HG03439 (cell line): ENCODE measurements around the gene ZMIZ1.

Experiments
- ATAC-seq: cut with Tn5 transposase; IDR thresholded peaks from one replicate; pipeline ENCODE4 v1.9.1; 2021; ENCODE audit warnings: mild to moderate bottlenecking, moderate library complexity; ENCODE audit not compliant: unreplicated experiment

Gene ZMIZ1, protein sequence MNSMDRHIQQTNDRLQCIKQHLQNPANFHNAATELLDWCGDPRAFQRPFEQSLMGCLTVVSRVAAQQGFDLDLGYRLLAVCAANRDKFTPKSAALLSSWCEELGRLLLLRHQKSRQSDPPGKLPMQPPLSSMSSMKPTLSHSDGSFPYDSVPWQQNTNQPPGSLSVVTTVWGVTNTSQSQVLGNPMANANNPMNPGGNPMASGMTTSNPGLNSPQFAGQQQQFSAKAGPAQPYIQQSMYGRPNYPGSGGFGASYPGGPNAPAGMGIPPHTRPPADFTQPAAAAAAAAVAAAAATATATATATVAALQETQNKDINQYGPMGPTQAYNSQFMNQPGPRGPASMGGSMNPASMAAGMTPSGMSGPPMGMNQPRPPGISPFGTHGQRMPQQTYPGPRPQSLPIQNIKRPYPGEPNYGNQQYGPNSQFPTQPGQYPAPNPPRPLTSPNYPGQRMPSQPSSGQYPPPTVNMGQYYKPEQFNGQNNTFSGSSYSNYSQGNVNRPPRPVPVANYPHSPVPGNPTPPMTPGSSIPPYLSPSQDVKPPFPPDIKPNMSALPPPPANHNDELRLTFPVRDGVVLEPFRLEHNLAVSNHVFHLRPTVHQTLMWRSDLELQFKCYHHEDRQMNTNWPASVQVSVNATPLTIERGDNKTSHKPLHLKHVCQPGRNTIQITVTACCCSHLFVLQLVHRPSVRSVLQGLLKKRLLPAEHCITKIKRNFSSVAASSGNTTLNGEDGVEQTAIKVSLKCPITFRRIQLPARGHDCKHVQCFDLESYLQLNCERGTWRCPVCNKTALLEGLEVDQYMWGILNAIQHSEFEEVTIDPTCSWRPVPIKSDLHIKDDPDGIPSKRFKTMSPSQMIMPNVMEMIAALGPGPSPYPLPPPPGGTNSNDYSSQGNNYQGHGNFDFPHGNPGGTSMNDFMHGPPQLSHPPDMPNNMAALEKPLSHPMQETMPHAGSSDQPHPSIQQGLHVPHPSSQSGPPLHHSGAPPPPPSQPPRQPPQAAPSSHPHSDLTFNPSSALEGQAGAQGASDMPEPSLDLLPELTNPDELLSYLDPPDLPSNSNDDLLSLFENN

DNA sequence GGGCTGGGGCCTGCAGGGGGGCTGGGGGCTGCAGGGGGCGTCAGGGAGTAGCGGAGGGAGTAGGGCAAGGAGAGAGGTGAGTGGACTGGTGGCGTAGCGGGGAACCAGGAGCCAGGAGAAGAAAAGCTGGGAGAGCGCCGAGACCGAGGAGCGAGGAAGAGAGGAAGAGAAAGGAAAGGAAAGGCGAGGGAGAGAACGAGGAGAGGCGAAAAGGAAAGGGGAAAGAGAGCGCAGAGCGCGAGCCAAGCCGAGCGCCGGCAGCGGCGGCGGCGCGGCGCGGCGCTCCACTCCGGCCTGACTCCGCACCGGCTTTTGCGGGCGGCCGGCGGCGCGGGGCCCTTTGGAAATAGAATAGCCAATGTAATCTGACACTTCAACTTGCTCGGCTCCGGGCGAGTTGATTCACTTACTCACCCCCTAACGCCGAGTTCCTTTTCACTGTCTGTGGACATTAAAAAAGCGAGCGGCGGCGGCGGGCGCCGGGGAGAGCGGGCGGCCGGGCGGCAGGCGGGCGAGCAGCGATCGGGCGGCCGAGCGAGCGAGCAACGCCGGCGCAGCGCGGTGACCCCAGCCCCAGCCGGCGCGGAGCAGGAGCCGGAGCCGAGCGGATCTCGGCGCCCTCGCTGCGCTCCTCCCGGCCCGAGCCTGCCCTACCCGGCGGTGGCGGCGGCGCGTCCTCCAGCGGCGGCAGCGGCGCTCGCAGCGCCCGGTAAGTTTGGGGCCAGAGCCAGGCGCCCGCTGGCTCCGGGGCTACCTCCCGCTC lies at the start of gene ZMIZ1:
TSS of gene ZMIZ1 (plus strand) at position 405 of the 763 bp plus-strand sequence. CDS start 132,667 bp downstream, outside the sequence.
- ATAC-seq: peak; percentile 61

- ATAC-seq: no peak
Observed at GRCh38 chr10:79019441-79020014, 49.2 kb upstream of the ZMIZ1 start.

DNA sequence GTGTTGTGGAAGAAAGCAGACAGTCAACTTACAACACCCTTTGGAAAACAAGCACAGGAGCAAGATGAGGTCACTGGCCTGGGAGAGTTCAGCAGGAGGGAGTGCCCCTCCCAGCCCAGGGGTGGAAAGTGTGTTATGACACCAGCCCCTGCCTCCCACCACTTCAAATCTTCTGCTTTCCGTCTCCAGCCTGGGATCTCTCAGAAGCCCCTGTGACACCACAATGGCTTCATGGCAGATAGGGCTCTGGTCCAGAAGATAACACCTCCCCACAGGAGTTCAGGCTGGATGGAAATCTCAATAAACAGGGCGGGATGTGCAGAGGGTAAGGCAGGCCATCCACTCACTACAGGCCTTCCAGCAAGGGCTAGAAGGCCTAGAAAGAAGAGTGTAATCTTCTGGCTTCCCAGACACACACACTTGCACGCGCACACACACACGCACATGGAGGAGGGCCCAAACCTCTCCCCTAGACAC lies 48.7 kb upstream of the ZMIZ1 start:
- ATAC-seq: no peak

- no peak for ATAC-seq
Observed at GRCh38 chr10:79020605-79021004, 48.2 kb upstream of the ZMIZ1 start.

DNA sequence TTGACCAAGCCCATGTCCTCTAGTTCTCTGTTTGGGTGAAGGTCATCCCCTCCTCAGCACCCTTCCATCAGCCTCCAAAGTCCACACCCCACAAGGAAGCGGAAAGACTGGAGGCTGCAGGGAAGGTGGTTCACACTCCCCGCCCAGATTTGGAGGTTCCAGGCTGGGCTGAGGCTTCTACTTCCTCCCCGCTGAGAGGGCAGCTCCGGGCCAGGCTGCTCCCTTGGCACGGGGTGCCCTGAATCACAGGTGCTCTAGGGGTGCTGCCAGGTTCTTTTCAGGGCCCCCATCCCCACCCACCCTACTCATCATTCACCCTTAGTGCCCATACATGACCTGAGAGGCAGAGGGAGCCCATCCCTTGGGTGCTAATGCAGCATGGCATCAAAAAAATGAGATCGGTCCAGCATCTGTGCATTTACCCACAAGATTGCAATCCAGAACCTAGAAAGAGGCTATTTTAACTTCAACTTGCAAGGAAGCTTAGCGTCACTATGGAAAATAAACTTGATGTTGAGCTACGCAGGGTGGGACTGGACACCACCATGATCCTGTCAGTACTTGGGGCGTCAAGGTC lies 47.3 kb upstream of the ZMIZ1 start:
- ATAC-seq: no peak

- no peak for ATAC-seq
Observed at GRCh38 chr10:79021948-79022499, 46.7 kb upstream of the ZMIZ1 start.

GRCh38 chr10:79022565-79023230 lies 46.1 kb upstream of the ZMIZ1 start:
- ATAC-seq: peak; percentile 15

DNA sequence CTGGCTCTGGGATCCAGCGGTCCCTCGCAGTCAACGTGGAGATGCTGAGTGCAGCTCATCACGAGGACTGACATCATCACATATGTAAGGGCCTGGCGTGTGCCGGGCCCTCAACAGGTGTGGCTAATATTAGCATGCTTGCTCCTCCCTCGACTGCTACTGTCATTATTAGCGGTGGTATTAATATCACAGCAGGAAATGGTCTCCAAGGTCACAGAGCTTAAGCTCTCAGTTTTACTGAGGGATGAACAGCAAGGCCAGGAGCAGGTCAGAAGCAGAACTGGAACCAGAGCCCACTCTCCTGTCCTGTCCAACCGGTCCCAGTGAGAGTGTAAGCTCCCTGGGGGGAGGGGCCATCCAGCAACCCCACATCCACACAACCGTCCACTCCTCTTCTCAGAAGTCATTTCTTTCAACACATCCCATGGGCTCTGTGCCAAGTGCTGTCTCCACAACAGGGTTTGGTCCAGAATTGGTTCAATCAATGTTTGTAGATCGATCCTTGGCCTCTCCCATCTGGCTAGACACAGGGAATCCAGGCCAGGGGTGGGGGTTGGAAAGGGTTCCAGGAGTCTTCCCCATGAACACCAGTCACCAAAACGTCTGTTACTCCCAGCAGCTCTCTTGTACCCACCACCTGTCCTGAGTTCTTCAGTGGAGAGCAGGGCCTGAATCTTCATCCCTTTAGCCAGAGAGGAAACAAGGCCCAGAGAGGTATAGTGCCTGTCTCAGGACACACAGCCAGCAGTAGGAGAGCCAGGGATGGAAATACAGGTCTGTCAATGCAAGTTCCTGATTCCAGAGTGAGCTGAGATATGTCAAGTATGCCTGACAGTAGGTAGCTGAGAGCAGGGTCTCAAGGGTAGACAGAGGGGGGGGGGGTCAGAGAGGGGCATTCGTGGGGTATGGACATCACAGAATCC lies 45.3 kb upstream of the ZMIZ1 start:
- ATAC-seq: peak; percentile 71

- no peak for ATAC-seq
Observed at GRCh38 chr10:79024296-79024695, 44.5 kb upstream of the ZMIZ1 start.

DNA sequence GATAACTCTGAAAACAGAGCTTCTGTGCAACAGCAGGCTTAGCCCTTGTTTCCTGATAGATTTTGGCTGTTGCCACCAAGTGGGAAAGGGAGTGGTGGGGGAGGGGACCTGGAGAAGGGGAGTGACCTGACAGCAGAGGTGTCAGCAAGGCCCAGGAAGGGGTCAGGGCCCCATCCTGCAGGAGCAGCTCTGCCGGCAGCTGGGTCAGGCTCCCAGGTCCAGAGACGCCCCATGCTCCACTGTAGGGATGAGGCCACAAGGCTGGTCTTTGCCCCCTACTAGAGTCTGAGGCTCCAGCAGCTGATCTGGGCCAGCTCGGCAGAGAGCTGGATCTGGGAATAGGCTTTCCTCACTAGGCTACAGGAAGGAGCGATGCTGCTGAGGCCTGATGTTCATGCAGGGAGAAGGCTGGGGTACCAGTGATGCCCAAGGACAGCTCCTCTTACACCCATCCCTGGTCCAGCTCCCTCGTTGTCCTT lies 44.0 kb upstream of the ZMIZ1 start:
- ATAC-seq: no peak

DNA sequence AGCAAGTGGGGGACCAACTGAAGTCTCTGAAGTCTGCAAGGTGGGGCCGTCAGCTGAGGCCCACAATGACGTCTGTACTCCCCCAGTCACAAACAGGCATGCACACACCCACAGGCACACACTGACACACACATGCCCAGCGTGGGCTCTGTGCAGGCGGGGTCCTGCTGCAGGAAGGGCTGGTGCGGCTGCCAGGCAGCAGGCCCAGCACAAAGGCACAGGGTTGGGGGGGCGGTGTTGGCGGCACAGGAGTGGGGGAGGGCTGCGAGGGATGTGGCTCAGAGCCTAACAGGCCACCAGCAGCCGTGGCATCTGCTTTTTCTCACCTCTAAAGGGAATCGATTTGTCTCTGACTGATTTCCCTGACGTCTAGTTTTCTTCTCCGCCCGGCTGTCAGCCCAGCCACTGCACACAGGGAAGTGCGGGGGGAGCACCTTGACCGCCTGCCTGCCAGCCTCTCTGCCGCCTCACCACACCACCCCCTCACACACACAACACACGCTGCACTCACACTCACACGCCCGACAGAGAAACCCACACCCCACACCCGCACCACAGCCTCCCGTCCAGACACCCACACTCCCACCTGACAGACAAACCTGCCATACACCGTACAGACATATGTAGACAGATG lies 43.5 kb upstream of the ZMIZ1 start:
- no peak for ATAC-seq

DNA sequence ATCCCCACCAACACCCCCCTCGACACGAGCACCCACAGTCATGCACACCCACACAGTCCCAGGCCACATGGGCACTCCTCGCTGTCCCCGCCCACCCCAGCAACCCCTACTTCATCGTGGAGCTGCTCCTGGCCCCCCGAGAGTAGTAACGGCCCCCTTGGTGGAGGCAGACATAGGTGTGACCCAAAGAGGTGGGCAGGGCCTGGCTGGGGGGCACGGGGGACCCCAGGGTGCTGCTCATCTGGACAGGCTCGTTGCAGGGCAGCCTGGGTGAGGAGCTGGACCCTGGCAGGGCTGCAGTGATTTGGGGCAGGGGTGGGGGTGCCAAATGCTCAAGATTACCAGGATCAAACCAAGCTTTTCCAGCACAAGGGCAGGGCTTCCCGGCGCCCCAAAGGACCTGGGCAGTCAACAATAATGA lies 42.4 kb upstream of the ZMIZ1 start:
- ATAC-seq: no peak

- no peak for ATAC-seq
Observed at GRCh38 chr10:79026806-79027146, 42.0 kb upstream of the ZMIZ1 start.

DNA sequence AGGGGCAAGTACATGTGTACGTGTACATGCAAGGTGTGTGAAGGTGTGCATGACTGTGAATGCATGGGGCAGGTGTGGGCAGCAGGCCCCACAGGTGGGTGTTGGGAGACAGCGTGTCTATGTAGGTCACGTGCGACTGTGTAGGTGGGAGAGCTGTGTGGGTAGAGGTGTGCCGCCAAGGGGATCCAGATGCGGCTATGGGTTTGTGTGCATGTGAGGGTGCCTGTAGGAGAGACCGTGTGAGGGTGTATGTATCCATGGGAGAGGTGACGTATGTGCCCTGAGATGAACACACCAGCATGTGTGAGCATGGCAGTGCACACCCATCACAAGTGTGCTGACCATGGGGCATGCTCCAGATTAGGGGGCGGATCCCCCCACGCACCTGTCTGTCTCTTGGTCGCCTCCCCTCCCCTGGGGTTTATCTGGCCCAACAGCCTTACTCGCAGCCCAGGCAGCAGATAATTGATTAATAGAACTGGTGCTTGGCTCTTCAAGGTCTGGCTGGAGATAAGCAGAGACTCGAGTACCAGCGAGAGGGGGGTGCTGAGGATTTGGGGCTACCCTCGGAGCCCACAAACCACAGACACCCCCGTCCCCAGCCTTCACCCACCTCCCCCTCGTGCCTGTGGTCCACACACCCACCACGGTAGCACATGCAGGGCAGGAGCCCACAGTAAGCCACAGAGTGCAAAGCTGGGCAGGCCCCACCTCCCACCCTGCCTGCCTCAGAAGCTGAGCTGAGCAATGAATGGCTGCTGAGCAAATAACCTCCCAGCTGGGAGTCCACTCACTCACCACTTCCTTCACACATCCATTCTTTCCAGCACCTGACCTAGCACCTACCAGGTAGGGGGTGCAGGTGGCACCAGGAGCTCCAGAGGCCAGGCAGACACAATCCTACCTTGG lies 41.4 kb upstream of the ZMIZ1 start:
- no peak for ATAC-seq

DNA sequence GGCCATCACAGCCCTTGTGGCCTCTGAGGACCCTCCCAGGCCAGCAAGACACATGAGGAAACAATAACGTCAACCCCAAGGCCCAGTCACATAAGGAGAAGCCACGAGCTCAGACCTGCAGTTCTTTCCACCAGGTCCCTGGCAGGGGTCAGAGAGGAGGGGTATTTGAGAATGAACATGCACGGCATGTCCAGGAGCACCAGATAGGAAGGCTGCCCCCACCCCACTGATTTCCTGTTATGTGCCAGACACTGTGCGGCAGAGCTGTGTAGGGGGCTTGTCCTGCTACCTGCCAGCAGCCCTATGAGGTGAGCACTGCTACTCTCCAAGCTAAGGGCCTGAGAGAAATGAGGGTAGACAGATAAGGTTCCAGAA lies 40.7 kb upstream of the ZMIZ1 start:
- no peak for ATAC-seq

GRCh38 chr10:79028451-79029010 lies 40.2 kb upstream of the ZMIZ1 start:
- no peak for ATAC-seq
